GM21717 (cell line): ENCODE measurements around the gene SBNO1.
"Not testable (repeated sequence)": the region's sequence is repeated elsewhere in the genome, so short reads cannot be mapped to it uniquely, and the experiment has no call there.

ENCODE experiments used
- ATAC-seq: cut with Tn5 transposase; IDR thresholded peaks from one replicate; pipeline ENCODE4 v1.9.1; 2021; ENCODE audit warnings: mild to moderate bottlenecking, moderate library complexity; ENCODE audit not compliant: unreplicated experiment

SBNO1 gene

DNA sequence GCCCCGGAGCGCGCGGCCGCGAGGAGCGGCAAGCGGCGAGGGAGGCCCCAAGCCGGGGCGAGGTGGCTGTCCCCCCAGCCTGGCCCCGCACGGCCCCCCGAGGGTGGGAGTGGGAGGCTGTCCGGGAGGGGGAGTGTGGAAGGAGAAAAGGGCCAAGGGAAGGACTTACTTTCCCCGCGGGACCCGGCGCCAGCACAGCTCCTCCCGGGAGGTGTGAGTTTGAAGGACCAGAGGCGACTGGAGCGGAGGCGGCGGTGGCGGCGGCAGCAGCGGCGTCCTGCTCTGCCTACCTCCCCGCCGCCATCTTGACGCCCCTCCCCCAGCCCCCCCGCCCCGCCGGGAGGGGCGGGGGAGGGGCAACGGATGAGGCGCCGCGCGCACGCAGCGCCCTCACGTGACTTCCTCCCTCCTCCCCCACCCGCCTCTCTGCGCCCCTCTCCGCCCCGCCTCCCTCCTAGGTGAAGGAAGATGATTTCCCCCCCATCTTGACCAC lies at the start of gene SBNO1:
Gene SBNO1, minus strand, starts transcription at position 316 of the 493 bp plus-strand sequence. CDS start 14,406 bp downstream, outside the sequence.
- peak; percentile 32 for ATAC-seq

DNA sequence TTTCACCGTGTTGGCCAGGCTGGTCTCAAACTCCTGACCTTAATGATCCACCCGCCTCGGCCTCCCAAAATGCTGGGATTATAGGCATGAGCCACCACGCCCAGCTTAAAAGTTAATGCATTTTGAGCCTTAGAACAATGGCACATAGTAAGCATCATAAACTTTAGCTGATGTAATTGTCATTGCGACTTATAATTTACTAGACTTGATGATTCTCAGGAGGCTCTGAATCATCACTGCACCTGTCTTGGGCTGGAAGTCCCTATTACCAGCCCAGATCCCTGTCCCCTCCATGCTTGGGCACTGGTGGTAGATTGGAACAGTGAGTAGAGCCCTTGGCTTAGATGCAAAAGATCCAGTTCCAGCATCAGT lies 45.4 kb upstream of the SBNO1 start:
- ATAC-seq: no peak

DNA sequence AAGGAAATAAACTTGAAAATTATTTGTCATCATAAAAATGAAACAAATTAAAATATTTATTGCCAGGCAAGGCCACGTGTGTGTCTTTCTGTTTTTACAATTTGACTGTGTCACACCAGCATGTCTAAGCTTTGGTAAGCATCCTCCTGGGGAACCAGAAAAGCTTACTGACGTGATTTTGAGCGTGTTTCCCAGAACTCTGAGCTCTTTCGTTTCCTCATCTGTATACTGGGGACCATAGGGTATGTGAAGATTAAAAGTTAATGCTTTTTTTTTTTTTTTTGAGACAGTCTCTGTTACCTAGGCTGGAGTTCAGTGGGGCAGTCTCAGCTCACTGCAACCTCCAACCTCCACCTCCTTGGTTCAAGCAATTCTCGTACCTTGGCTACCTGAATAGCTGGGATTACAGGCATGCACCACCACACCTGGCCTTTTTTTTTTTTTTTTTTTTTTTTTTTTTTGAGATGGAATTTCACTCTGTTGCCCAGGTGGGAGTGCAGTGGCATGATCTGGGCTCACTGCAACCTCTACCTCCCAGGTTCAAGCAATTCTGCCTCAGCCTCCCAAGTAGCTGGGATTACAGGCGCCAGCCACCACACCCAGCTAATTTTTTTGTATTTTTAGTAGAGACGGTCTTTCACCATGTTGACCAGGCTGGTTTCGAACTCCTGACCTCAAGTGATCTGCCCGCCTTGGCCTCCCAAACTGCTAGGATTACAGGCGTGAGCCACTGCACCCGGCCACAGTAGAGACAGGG lies 44.8 kb upstream of the SBNO1 start:
- ATAC-seq: not testable (repeated sequence)

DNA sequence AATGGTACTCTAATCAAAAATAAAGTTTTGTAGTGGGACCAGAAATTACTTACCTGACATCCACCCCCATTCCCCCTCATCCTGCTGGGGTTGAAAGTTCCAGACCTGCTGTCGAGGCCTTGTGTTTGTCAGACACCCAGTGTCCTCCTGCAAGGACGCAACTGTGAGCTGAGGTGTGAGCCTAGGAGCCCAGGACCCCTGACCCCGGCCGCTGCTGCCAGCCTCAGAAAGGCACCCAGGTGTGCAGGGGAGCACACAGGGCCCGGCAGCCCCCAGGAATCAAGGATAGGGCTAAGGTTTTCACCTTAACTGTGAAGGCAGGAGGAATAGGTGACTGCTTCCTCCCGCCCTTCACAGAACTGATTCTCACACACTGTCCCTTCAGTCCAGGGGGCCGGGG lies 44.0 kb upstream of the SBNO1 start:
- ATAC-seq: not testable (repeated sequence)

- ATAC-seq: not testable (repeated sequence)
Observed at GRCh38 chr12:123407934-123408333, 43.3 kb upstream of the SBNO1 start.

GRCh38 chr12:123407269-123407668 lies 42.6 kb upstream of the SBNO1 start:
- not testable (repeated sequence) for ATAC-seq

- no peak for ATAC-seq
Observed at GRCh38 chr12:123404581-123404980, 39.9 kb upstream of the SBNO1 start.

DNA sequence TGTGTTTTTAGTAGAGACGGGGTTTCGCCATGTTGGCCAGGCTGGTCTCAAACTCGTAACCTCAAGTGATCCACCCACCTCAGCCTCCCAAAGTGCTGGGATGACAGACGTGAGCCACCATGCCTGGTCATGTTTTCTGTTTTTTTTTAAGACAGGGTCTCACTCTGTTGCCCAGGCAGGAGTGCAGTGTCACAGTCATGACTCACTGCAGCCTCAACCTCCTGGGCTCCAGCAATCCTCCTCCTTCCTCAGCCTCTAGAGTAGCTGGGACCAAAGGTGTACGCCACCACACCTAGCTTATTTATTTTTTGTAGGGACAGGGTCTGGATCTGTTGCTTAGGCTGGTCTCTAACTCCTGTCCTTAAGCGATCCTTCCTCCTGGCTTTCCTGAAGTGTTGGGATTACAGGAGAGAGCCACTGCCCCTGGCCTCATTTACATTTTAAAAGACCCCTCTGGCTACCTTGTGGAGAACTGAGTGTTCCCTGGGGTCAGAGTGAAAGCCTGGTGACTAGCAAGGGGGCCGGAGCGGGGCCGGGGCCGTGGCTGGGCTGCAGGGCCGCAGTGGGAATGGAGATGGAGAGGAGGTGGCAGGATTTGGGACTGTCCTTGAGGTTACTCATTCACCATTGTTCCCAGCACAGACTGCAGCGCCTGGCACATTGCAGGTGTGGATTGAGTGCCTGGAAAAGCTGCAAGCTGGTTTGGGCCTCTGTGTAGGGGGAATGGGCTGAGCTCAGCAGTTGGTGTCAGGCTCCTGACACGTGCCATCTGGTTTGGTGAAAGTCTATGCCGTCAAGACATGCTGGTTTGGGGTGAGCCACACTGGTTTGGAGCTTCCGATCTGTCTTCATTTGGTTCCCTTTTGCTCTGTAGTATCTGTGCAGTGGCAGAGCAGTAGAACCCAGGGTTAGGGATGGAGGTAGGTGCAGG lies 37.4 kb upstream of the SBNO1 start:
- no peak for ATAC-seq

DNA sequence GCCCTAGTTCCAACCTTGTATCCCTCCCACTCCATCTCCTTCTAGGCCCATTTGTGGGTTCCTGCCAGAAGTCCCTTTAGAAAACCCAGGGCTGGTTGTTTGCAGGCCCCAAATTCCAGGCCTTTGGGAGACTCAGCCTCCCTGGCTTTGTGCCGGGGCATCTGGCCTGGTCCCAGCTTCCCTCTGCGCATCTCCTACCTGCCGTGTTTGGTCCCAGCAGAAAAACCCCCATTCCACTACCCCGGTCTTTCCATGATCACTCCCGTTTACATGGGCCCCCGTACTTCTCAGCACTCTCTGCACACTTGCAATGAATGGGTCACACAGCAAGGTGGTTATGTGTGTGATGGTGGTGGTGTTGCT lies 34.6 kb upstream of the SBNO1 start:
- no peak for ATAC-seq

DNA sequence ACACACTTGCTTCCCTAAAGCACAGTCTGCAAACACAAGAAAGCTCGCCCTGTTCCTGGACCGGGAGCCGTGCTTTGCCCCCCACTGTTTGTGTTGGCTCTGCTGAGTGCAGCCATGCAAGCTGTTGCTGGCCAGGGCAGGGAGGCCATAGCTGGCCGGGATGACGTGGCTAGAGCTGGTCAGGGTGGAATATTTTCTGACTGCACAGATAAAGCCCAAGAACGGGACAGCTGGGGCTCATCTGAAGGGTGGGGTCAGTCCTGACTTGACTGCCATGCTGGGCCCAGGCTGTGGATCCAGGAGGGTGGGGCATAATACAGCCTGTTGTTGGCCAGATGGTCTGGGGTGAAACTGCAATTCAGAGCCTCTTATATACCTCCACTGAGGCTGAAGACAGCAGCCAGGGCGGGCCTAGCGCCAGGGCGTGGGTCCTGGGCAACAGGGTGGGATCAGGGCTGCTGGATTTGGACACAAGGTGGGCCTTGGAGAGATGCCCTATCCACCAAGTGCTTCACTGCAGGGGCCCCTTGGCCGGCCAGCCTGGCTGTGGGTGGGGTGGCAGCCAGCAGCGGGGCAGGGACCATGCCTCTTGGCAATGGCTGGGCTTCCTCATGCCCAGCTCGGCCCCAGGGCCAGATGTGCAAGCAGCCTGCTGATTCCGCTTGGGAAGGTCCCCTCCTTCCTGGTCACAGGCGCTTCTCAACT lies 34.1 kb upstream of the SBNO1 start:
- no peak for ATAC-seq

DNA sequence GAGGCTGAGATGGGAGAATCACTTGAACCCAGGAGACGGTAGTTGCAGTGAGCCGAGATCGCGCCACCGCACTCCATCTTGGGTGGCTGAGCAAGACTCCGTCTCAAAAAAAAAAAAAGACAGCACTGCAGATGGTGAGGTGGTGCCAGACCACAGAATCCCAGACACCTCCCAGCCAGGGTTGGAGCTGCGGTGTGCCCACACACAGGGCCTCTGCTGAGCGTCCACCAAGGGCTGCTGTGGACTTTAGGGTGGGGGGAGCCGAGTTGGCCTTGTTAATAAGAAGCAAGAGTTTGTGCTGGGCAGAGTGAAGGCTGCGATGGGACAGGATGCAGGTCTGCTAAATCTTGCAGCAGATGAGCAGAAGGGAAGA lies 33.5 kb upstream of the SBNO1 start:
- ATAC-seq: no peak

GRCh38 chr12:123397400-123397799 lies 32.8 kb upstream of the SBNO1 start:
- ATAC-seq: no peak

GRCh38 chr12:123396954-123397353 lies 32.3 kb upstream of the SBNO1 start:
- ATAC-seq: no peak

- ATAC-seq: no peak
Observed at GRCh38 chr12:123396543-123396942, 31.9 kb upstream of the SBNO1 start.

- ATAC-seq: no peak
Observed at GRCh38 chr12:123395236-123395635, 30.6 kb upstream of the SBNO1 start.

GRCh38 chr12:123393747-123394146 lies 29.1 kb upstream of the SBNO1 start:
- no peak for ATAC-seq

GRCh38 chr12:123391546-123392343 lies 27.1 kb upstream of the SBNO1 start:
- no peak for ATAC-seq

- no peak for ATAC-seq
Observed at GRCh38 chr12:123390498-123391426, 26.1 kb upstream of the SBNO1 start.

- ATAC-seq: no peak
Observed at GRCh38 chr12:123389560-123390351, 25.1 kb upstream of the SBNO1 start.
